ENCODE data around the gene TMEM9. TPM values are rescaled to one million over a fixed set of nuclear protein-coding genes. Genes with fewer than 3 reads are reported as not detected.
A peak's percentile ranks its signal among the peaks of the same experiment; 100 is the strongest.

TMEM9 gene
- total and polyA plus RNA-seq, 2 of the 8 experiments (the other 6 are each of a cell fraction or from before 2014, with no cell fraction given): 79.9 to 181 TPM

GRCh38 chr1:201091256-201091655 is 63.0 kb downstream of the TMEM9 start:
- Histone ChIP-seq H2BK120ac (replicated peaks; ENCODE audit: low read depth, low read length) (no peak overlapping the region), H3K9ac (replicated peaks in 1 of 4; ENCODE audit: extremely low read depth in 1 of 4, low read depth in 3 of 4, low read length in 3 of 4) (no peak overlapping the region), H2BK15ac (ENCODE audit: low read length) (no peak overlapping the region), H3K27ac (ENCODE audit: low read depth, low read length) (no peak overlapping the region), H2AK5ac (ENCODE audit: low read depth, low read length) (no peak overlapping the region), H4K20me1 (replicated peaks in 1 of 2; ENCODE audit: control insufficient read depth in 1 of 2, insufficient read depth in 2 of 2, low read length in 2 of 2) (no peaks in the 10 kb centered on the region), H2BK12ac (ENCODE audit: low read depth, low read length) (no peak overlapping the region), H3K18ac (ENCODE audit: extremely low read depth, low read length) (no peak overlapping the region), H3K14ac (ENCODE audit: insufficient read length) (no peak overlapping the region), H3K4ac (replicated peaks; ENCODE audit: insufficient read length, low read depth, low read length) (no peak overlapping the region), H3K23me2 (ENCODE audit: low read depth, low read length) (no peaks in the 10 kb centered on the region), H2AFZ (ENCODE audit: low read length) (no peak overlapping the region), H3K4me3 (ENCODE audit: extremely low read depth in 1 of 4, insufficient read depth in 2 of 4, low read depth in 3 of 4, low read length in 4 of 4) (no peak overlapping the region), H3K4me2 (ENCODE audit: insufficient read depth in 1 of 2, low read depth in 2 of 2, low read length in 2 of 2) (no peak overlapping the region), H3K79me2 (ENCODE audit: control insufficient read depth in 1 of 2, insufficient read depth in 2 of 2, low read length in 2 of 2) (no peaks in the 10 kb centered on the region), H3K23ac (ENCODE audit: insufficient read length) (no peak overlapping the region), H3K36me3 (ENCODE audit: control insufficient read depth in 2 of 4, insufficient read depth in 4 of 4, low read length in 3 of 4) (no peaks in the 10 kb centered on the region), H4K5ac (ENCODE audit: insufficient read length, low read depth, low read length) (no peak overlapping the region), H3K27me3 (replicated peaks in 1 of 4; ENCODE audit: control insufficient read depth in 3 of 4, extremely low read depth in 1 of 4, insufficient read depth in 3 of 4, low read length in 3 of 4) (no peaks in the 10 kb centered on the region), H2BK5ac (ENCODE audit: low read depth, low read length) (no peak overlapping the region), H4K8ac (ENCODE audit: extremely low read depth, insufficient read depth, low read length) (no peak overlapping the region), H3K79me1 (ENCODE audit: low read depth, low read length) (no peaks in the 10 kb centered on the region), H2BK20ac (ENCODE audit: low read length) (no peak overlapping the region), H3K4me1 (replicated peaks in 1 of 4; ENCODE audit: control insufficient read depth in 3 of 4, insufficient read depth in 4 of 4, low read length in 3 of 4) (no peaks in the 10 kb centered on the region), H4K91ac (replicated peaks; ENCODE audit: insufficient read length, low read length) (no peak overlapping the region), H3K9me3 (ENCODE audit: insufficient read depth in 2 of 2, low read depth in 1 of 2, low read length in 1 of 2) (no peaks in the 10 kb centered on the region), H3K56ac (replicated peaks; ENCODE audit: insufficient read length, low read depth, low read length) (no peak overlapping the region)
- FAIRE-seq (no peak), DNase-seq (ENCODE audit: low read depth in 1 of 2, low spot score in 2 of 2) (no peak)
- ChIA-PET CTCF (ENCODE audit: partially characterized antibody) (interaction anchor here (0.9 to 3.6 kb wide), 11 partner anchors 11 to 119 kb away, joined by 3 to 29 read pairs (median 4); no protein-coding TSS in a partner anchor), POLR2A (ENCODE audit: partially characterized antibody) (interaction anchor here (0.5 kb wide), 1 partner anchor 342 kb away, joined by 3 read pairs; no protein-coding TSS in a partner anchor)
- 86% methylated on average over 4 of the region's 4 CpGs; no CpG with 5 or more reads in 1 of the 2 experiments for WGBS, 2 experiments (ENCODE audit: extremely low coverage in 1 of 2, insufficient coverage in 1 of 2, insufficient read length in 1 of 2, insufficient replicate concordance in 2 of 2, low coverage in 1 of 2, low lambda C conversion rate in 2 of 2, missing lambda C conversion rate in 1 of 2)
- TF ChIP-seq RAD21 (IDR thresholded peaks at IDR 0.05 in 1 of 2, conservative IDR thresholded peaks at IDR 0.05 in 1 of 2; ENCODE audit: low read depth in 2 of 2, low read length in 2 of 2) (peak in 1 of 2 experiments; percentile 7; a peak in 1 of 4 replicates), MAFK (IDR thresholded peaks at IDR 0.05; ENCODE audit: low read depth, low read length) (no peak)
